ENCODE data around the gene PSMB2.
"Not testable (repeated sequence)": the region's sequence is repeated elsewhere in the genome, so short reads cannot be mapped to it uniquely, and the experiment has no call there.

Gene PSMB2

DNA sequence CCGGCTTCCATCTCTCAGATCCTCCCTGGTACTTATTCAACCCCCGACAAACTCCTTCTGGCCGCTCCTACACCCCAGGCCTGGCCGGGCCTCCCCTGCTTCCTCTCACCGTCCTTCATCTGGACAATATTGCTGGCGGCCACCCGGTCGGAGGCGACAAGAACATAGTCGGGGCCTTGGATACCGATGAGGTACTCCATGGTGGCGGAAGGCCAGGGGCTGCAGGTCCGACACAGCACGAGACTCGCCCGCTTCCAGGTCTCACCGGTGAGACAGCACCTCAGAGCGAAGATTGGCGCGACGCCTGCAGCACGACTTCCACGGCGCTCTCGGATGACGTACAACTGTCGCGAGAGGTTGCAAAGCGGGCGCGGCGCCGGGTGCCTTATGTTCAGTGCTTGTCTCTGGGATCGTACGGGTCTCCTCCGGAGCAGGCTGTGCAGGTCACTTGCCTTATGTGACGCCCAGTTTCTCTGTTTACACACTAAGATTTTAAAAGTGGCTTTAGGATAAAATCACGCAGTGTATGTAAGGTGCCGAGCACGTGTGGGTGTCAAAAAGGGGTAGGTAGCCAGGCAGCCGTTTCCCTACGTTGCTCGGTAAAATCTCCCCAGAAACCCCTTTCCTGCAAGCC lies at the start of gene PSMB2:
Gene PSMB2 (minus strand): TSS at position 294 of the 634 bp plus-strand sequence. CDS start 94 bp downstream, at position 200.
- peak; percentile 95 for DNase-seq

DNA sequence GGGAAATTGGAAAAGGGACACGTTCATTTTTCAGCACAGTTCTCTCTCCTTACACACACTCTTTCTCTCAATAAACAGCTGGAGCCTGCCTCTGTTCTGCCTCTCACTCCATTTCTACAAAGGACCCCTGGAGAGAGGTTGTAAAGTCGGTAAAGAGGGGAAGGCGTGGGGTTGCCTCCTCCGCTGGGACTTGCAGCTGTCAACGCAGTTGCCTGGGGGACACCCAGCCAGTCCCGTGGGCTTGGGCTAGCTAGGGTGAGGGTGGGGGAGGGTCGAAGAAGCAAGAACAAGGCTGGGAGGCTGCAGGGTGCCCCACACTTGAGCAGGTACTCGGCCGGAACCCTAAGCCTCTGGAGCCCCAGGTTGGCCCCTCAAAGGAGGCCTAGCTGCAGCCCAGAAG lies 49.8 kb upstream of the PSMB2 start:
- no peak for DNase-seq

- DNase-seq: not testable (repeated sequence)
Measured at GRCh38 chr1:35690103-35690502, 48.8 kb upstream of the PSMB2 start.

GRCh38 chr1:35688161-35688560 lies 46.8 kb upstream of the PSMB2 start:
- no peak for DNase-seq

DNA sequence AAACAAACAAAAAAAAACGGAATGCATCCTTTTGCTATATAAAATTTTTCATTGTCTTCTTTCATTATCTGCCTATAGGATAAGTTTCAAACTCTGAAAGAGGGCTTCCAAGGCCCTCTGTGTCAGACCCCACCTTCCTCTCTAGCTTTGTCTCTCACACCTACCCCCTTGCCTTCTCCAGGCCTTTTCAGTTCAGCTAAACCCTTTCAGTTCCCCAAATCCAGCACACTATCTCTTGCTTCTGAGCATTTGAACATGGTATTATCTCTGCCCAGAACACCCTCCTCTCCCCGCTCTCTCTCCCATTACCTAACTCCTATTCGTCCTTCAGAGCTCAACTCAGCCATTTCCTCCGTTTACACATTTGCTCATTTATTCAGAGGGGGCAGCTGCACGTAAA lies 41.7 kb upstream of the PSMB2 start:
- DNase-seq: no peak

DNA sequence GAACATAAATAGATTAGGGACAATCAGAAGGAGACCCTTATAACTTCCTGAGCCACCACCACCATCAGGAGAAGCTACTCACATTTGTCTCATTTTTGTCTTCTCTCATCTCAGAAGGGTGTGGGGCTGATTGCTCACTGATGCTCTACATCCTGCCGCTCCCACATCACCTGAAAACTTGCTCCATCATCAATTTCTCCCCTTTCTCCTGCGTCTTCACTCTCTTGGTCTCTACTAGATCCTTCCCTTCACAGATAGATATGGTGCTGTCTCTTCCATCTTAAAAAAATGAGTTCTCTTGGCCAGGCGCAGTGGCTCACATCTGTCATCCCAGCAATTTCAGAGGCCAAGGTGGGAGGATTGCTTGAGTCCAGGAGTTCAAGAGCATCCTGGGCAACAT lies 38.9 kb upstream of the PSMB2 start:
- DNase-seq: no peak

DNA sequence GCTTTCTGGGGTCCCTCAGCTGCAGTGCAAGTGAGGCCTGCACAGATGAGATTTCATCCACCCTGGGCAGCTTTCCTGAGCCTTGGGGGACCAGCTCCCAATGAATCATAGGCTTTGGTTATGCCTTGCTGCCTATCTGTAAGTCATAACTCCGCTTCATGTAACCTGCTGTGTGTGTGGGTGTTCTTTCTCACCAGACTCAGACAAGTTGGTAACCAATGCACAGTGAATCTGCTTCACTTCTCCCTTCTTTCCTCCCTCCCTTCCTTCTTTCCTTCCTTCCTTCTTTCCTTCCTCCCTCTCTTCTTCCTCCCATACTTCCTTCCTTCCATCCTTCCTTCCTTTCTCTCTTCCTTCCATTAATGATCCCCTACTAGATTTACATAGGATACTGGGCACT lies 34.4 kb upstream of the PSMB2 start:
- DNase-seq: no peak

- no peak for DNase-seq
Measured at GRCh38 chr1:35674111-35674510, 32.8 kb upstream of the PSMB2 start.

- DNase-seq: no peak
Measured at GRCh38 chr1:35672116-35672515, 30.8 kb upstream of the PSMB2 start.

DNA sequence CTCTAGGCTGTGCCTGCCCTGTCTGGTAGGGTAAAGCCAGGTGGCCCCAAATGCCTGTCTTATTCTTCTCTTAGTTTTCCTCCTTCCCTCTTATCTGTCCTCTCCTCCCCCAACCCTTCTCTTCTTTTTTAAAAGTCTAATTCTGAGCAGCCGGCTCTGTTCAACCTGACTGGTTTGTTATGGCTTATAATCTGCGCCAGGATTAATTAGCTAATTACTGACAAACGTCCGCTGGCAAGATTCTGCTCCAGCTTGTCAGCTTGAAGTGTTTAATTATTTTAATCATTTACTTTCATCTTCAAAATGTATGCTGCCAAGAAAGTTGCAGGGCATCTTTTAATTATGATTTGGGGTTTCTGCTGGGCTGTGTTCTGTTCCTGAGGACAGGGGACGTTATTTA lies 27.2 kb upstream of the PSMB2 start:
- DNase-seq: no peak

DNA sequence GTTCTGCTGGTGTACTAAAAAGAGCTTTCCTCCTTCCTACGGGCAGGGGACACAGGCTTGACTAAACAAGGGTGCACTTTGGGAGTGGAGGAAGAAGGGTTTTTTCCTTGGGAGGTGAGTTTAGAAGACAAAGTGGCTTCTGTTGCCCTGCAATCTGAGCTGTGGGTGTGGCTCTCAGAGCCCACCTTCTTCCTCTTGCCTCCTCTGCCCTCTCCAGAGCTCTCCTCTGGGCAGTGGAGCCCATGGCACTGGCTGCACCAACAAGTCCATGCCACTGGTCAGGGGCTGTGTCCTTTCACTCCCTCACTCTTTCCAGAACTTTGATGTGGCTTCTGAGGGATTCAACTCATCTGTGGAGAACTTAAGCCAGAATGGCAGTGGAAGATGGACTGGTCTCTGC lies 25.6 kb upstream of the PSMB2 start:
- no peak for DNase-seq

GRCh38 chr1:35666216-35666615 lies 24.9 kb upstream of the PSMB2 start:
- DNase-seq: no peak

GRCh38 chr1:35663434-35663833 lies 22.1 kb upstream of the PSMB2 start:
- DNase-seq: no peak

DNA sequence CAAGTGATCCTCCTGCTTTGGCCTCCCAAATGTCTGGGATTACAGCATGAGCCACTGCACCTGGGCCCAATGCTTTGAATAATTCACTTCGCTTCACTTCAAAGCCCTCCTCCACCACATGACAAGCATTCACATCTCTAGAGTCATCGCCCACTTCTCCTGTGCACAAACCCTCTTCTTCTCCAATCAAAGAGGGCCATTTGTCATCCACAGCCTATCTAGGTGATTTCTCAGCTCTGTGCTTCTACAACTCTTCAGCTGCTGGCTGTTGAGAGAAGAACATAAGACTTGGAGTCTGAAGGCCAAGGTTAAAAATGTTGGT lies 20.1 kb upstream of the PSMB2 start:
- no peak for DNase-seq

DNA sequence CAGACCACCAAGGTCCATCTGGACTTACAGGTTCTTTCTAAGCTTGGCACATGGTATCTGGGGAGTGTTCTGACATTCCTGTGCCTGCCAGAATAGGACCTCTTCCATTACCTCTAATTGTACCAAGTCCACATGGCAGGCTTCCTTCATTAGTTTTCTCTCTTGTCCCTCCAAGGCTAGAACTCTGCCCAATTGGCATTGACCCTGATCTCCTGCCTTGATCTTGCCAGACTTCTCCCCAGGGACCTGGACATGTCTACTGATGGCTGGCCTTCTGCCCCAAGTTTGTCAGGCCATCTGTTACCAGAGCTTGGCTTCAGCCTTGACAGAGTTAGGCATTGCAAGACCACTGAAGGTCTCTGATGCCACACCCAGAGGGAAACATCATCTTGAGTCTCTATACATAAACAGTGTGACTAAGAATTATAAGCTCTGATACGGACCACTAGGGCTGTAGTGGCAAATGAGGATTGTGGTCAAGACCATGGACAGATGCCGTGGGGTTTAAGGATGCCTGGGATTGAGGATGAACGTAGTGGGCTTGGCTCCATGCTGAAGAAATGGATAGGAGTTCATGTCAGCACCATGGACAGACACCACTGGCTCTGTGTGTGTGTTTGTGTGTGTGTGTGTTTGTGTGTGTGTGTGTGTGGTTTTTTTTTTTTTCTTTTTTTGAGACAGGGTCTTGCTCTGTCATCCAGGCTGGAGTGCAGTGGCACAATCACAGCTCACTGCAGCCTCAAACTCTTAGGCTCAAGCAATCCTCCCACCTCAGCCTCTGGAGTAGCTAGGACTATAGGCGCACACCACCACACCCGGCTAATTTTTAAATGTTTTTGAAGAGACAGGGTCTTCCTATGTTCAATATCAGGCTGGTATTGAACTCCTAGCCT lies 19.5 kb upstream of the PSMB2 start:
- DNase-seq: peak; percentile 61

- no peak for DNase-seq
Measured at GRCh38 chr1:35659589-35659988, 18.3 kb upstream of the PSMB2 start.

DNA sequence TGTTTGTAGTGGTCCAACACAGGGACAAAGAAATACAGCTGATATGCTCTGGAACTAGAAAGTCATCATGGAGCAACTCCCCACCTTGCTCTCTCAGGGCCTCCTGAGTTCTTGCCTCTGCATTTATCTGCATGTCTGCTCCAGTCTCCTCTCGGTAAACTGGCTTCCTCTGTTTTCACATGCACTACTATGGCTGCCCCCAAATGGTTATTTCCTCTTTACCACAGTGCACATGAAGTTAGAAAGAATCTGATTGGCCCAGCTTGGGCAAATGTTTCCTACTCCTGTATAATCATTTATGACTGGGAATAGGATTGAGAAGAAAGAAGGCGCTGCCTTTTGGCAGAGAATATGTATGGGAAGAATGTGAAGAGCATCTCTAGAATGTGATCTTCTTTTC lies 16.5 kb upstream of the PSMB2 start:
- no peak for DNase-seq

- DNase-seq: no peak
Measured at GRCh38 chr1:35656863-35657232, 15.5 kb upstream of the PSMB2 start.

DNA sequence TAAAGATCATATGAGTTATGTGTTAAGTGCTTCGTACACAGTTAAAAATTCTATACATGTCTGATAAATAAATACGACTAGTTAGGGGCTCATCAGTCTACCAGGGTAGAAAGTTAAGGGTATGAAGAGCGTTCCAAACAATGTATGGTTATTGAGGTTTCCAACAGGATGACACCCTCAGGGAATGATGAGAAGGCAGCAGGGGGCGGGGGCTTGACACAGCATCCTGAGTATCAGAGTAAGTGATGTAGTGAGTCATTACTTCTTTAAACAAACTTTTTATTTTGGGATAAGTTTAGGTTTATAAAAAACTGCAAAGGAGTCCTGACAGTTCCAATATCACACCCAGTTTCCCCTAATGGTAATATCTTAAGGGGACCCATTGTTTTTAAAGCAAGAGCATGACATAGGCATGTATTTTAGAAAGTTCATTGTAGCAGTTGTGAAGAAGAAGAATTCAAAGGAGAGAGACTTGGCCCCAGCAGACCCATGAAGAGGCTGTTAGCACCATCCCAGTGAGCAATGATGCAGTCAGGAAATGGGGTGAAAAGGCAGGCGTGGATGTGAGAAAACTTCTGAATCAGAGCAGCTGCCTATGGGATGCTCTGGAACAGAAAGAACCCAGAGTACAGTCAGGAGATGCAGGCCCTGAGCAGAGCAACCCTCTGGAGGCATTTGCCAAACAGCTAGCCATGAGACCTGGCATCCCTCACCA lies 15.0 kb upstream of the PSMB2 start:
- peak; percentile 13 for DNase-seq

GRCh38 chr1:35655196-35655595 lies 13.9 kb upstream of the PSMB2 start:
- no peak for DNase-seq

- no peak for DNase-seq
Measured at GRCh38 chr1:35650416-35650815, 9.1 kb upstream of the PSMB2 start.

DNA sequence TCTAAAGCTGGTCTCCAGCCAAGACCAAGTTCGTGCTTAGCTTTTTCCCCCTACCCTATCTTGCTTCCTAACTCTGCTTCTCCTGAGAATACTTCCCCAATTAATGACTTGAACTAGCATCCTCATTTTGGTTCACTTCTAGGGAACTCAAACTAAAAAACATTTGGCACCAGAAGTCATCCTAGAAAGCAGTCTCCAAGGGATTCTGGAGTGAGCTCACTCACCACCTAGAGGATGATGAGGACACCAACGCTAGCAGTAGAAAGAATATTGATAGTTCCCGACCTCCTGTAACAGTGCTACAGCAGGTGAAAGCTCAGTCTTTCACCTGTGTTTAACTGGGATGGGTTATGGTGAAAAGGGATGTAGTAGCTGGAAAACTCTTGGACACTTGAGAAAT lies 4.7 kb upstream of the PSMB2 start:
- no peak for DNase-seq

GRCh38 chr1:35644204-35644603 lies 2.9 kb upstream of the PSMB2 start:
- DNase-seq: no peak

- DNase-seq: no peak
Measured at GRCh38 chr1:35642471-35642955, 1.2 kb upstream of the PSMB2 start.

All from fibroblast of skin of right quadriceps (primary cell).